GM11168 (cell line): ENCODE measurements around the gene TOGARAM2.
"Not testable (repeated sequence)": the region's sequence is repeated elsewhere in the genome, so short reads cannot be mapped to it uniquely, and the experiment has no call there.

Experiments used
- in situ Hi-C: fragments of 300-500 bp; cut with MboI; formaldehyde crosslinking; loops from one replicate; pipeline ENCODE4 v1.12.0; 2022; ENCODE audit warnings: low sequenced_read_pairs; ENCODE audit not compliant: unreplicated experiment

TOGARAM2 gene

DNA sequence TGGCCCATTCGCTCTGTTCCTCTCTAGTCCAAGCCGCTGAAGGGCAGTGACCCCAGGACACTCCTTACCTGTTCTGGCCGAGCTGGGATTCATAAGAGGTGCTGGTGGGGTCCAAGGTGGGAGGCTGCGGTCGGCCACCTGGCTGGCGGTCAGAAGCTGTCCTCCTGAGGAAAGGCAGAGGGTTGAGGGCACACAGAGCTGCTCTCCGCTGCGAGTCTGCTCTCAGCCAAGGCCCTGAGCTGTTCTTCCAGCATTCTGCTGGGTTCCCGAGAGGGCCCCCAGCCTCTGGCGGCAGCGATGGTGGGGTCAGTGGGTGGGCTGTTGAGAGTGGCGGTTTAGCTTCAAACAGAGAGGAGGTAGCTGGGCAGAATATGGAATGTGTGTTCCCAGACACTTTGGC, 89.4 kb downstream of the TOGARAM2 start:
- in situ Hi-C loops = no loop called here

DNA sequence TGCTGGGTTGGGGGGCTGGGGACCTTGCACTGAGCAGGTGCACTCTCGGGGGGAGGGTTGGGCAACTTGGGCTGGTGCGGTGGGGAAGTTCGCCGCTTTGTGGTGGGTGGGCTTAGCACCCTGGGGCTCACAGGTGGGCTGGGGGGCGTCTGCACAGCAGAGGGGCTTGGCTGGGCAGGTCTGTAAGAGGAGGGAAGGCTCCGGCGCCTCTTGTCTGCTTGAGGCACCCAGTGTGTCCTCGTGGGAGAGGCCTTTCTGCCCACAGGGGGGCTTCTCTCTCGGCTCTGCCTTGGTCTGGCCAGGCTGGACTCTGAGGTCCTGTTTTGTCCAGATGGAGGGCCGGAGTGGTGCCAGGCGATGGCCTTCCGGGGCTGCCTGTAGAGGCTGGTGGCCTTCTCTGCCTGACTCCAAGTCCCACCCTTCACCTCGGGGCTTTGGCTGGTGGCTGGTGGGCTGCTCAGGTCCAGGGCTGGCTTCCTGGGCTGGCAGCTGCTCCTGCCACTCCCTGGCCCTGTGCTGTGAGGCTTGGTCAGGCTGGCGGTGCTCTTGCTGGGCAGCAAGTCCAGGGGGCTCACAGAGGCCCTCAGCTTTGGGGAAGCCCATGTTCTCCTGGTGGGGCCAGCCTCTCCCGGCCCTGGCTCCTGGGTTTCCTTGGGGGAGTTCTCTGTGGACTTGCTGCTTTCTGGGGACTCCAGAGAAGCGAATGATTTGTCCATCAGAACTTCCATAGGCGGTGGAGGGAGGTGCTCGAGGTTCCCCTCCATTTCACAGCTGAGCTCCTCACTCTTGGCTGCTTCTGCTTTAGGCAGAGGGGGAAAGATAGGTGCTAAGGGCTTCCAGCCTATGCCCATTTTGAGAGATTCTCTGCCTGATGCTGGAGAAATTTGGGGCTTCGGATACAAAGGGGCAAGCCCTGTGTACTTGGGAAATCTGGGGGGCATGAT, 90.2 kb downstream of the TOGARAM2 start:
- in situ Hi-C loops = no loop called here

DNA sequence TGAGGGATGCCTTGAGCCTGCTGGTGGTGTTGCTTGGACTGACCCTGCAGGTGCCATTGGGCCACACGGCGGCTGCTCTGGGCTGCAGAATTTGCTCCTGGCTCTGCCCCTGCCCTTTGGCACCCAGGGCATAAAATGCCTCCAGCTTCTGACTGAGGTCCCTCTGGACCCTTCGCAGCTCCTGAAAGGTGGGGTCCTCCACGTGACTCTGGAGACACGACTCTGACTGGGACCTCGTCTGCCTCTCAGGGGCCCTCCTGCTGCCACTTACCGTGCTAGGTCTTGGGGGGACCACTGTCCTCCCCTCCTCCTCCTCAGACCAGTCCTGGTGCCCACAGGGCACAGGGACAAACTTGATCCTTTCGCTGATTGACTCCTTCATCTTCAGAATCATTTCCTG, 91.2 kb downstream of the TOGARAM2 start:
- in situ Hi-C loops = no loop called here

DNA sequence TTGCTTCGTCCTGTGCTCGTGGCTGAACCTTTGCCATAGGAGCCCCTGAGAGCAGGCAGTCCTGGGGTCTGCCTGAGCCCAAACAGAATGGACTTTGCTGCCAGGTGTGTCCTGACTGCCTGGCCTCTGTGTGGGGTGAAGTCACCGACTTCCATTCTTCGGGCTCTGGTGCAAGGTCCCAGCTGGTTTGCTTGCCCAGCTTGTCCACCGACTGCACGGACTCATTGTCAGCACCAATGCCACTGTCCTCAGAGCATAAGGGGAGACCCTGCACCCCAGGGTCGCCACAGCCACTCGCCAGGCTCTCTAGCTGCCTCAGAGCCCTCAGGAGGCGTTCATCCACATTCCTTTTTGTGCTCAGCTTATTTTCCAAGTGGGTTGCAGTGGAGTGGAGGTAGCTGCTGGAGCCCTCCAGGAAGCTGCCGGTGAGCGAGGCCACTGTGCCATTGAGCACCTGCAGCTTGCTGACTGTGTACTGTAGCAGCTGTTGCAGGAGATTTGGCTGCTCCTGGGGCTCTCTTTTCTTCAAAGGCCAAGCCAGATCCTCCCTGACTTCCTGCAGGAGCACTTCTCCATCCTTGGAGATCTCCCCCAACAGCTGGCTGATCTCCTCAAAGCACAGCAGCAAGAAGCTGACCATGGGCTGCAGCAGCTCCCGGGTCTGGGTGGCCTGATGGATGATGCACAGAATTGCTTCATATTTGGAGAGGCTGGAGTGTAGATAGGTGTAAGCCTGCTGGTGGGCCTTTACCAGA, 92.0 kb downstream of the TOGARAM2 start:
- in situ Hi-C loops = no loop called here

DNA sequence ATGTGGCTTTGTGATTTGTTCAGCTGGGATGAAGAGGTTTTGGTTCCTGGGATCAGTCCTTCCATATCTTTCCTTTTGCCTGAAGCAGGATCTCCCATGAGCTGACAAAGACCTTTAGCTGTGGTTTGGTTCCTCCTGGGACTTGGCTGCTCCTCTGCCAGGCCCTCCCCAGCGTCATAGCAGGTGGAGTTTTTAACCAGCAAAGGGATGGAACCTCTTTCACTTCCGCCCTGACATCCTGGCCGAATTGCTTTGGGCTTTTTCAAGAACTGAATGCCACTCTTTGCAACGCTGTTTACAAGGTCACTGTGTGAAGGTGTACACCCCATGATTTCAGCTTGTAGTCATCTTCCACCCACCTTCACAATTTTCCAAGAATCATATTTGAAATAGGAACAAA, 92.8 kb downstream of the TOGARAM2 start:
- in situ Hi-C loops = no loop called here

DNA sequence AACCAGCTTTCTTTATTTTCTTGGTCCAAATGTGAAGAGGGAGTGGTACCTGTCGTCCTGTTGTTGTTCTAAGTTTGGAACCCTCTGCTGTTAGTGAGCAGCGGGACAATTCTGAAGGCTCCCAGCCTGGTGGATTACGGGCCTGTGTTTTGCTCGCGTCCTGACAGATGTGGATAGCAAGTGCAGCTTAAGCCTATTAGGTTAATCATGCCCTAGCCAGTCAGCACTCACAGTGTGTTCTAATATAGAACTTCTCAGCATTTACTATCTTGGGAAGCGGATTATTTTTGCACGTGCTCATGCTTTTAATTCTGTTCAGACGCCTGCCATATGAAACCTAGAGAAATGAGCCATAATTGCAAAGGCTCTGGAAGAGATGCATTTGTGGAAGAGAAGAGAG, 93.3 kb downstream of the TOGARAM2 start, which contains the start of gene PCARE:
Gene PCARE (minus strand): TSS at position 113 of the 400 bp plus-strand sequence. CDS start 262 bp downstream, outside the sequence.
- in situ Hi-C loops = no loop called here

DNA sequence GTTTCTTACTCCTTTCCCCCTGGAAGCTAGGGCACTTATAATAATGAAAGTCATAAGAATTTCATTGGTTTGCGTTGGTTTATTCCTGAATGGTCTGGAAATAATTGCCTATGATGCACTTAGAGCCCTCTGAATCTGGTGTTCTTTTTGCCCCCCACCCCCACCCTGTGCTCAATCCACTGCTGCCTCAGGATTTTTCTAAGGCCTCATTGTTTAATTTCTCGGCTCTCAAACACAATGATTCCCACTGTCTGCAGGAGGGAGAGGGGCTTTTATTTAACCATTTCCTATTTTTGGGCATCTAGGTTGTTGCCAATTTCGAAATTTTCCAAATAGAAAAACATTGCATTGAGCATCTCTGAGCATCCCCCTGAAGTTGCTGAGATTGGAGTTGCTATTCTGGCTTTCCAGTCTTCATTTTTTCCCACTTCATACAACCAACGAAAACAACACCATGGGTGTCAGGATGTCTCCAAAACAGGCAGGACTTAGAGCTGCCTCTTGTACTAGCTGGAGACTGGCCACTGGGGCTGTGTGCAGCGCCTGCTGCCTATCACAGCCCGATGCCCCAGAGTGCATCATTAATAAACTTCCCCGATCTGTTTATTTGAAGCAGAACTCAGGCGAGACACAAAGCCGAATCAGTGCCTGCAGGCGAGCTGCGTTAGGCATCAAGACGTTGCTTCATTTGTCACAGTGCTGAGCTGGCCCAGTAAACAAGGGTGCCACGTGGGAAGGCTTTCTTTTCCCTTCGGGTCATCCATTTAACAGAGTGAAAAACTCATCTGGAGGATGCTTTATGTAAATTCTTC, 95.0 kb downstream of the TOGARAM2 start:
- in situ Hi-C loops = no loop called here

DNA sequence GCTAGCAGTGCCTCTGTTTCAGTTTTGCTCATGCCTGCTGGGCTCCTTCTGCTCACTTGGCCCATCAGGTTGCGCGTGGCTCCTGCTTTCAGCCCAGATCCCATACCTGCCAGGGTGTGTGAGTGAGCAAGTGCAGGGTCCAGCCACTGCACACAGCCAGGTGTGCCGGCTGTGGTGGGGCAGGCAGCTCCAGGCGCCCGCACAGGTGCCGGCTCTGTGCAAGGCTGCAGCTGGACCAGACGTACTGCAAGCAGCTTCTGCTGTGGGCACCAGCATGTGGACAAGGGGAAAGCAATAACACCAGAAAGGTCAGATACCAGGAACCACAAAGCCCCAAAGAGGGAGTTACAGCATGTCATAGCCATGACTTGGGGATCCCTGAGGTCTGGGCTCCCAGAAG, 98.8 kb downstream of the TOGARAM2 start:
- in situ Hi-C loops = no loop called here

- in situ Hi-C loops = no loop called here
Observed at GRCh38 chr2:29080886-29081743, 100.0 kb downstream of the TOGARAM2 start.

DNA sequence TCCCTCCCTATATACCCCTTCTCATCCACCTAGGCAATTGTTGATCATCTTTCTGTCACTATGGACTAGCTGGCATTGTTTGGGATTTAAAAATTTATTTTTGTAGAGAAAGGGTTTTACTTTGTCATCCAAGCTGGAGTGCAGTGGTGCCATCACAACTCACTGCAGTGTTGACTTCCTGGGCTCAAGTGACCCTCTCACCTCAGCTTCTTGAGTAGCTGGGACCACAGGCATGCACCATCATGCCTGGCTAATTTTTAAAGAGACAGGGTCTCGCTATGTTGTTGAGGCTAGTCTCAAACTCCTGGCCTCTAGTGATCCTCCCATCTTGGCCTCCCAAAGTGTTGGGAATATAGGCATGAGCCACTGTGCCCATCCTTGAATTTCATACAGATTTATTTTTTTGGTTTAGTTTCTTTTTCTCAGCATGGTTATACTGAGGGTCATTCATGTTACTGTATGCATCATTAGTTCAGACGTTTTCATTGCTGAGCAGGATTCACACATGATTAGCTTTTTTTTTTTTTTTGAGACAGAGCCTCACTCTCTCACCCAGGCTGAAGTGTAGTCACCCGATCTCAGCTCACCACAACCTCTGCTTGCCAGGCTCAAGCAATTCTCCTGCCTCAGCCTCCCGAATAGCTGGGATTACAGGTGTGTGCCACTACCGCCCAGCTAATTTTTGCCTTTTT, 101.9 kb downstream of the TOGARAM2 start:
- in situ Hi-C loops = no loop called here

DNA sequence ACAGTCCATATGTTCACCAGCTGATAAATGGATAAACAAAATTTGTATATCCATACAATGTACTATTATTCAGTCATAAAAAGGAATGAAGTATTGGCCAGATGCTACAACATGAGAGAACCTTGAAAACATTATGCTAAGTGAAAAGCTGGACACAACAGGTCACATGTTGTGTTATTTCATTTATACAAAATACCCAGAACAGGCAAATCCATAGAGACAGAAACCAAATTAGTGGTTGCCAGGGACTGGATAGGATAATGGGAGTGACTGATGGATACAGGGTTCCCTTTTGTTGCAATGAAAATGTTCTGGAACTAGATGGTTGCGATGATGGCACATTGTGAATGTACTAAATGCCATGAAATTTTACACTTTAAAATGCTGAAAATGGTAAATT, 103.5 kb downstream of the TOGARAM2 start:
- in situ Hi-C loops = no loop called here

DNA sequence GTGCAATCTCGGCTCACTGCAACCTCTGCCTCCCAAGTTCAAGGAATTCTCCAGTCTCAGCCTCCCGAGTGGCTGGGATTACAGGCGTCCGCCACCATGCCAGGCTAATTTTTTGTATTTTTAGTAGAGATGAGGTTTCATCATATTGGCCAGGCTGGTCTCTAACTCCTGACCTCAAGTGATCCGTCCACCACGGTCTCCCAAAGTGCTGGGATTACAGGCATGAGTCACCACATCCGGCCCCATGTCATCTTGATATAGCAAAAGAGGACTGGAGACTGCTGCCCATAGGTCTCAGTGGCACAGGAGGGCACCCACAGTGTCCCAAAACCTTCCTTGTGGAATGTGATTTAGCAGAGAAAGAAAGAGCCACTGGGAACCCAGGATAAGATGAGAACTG, 109.2 kb downstream of the TOGARAM2 start:
- in situ Hi-C loops = not testable (repeated sequence)

- in situ Hi-C loops = no loop called here
Observed at GRCh38 chr2:29096969-29097368, 115.9 kb downstream of the TOGARAM2 start.

- in situ Hi-C loops = no loop called here
Observed at GRCh38 chr2:29097569-29097968, 116.5 kb downstream of the TOGARAM2 start.

- in situ Hi-C loops = no loop called here
Observed at GRCh38 chr2:29100564-29100963, 119.5 kb downstream of the TOGARAM2 start.
